SK-N-SH treated with all-trans-retinoic acid at 6 μM for 48 hours (cell line): ENCODE data around the gene ZNF611.

ENCODE experiments used
- CSDC2 ChIP-seq: fragments of 250-450 bp; sonication (Bioruptor Pico); IDR thresholded peaks from 2 replicates; pipeline ENCODE4 v1.5.0; 2020; ENCODE audit warnings: mild to moderate bottlenecking, moderate library complexity
- PPARA ChIP-seq: fragments of 250-450 bp; sonication (Bioruptor Pico); IDR thresholded peaks from 2 replicates; pipeline ENCODE4 v1.5.0; 2020; ENCODE audit warnings: mild to moderate bottlenecking, borderline replicate concordance
- ZNF8 ChIP-seq: fragments of 450-650 bp; formaldehyde crosslinking; IDR thresholded peaks from 2 replicates; pipeline ENCODE4 v1.5.0; 2020; ENCODE audit warnings: mild to moderate bottlenecking, moderate library complexity

- TF ChIP-seq ZNF8 (no peak), PPARA (no peak), CSDC2 (CRISPR knock-in tag) (no peak)
These were observed 69.8 kb downstream of the ZNF611 start for GRCh38 chr19:52665027-52665426.
